ENCODE data around the gene MIEF1.

MIEF1 gene

GRCh38 chr22:39527481-39527961, 25.4 kb downstream of the MIEF1 start:
- no peak for DNase-seq (ENCODE audit: extremely low read depth in 1 of 2, low read depth in 1 of 2)

DNA sequence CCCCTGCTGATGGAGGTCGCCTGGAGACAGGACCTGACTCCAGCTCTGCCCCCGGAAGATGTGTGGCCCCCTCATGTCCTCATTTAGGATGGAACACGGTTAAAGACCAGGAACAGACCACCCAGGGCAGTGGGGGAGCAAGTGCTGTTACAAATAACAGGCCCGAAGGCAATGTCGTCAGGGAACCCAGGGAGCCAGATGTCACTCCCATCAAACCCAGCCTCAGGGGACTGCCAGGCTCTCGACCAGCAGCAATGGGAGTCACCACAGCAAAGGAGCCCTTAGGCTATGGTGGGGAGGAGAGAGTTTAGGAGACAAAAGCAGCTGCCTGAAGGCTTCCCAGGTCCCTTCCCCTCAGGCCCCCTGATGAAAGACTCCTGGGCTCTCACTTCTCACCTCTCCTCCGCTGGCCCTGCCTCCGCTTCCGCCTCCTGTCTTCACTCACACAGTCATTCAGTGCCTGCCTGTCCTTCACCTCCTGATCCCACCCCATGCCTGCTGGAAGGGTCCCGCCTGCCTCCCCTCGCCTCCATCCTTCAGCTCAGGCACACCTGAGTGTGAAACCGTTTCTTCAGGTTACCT, 26.1 kb downstream of the MIEF1 start:
- no peak for DNase-seq (ENCODE audit: extremely low read depth in 1 of 2, low read depth in 1 of 2)

DNA sequence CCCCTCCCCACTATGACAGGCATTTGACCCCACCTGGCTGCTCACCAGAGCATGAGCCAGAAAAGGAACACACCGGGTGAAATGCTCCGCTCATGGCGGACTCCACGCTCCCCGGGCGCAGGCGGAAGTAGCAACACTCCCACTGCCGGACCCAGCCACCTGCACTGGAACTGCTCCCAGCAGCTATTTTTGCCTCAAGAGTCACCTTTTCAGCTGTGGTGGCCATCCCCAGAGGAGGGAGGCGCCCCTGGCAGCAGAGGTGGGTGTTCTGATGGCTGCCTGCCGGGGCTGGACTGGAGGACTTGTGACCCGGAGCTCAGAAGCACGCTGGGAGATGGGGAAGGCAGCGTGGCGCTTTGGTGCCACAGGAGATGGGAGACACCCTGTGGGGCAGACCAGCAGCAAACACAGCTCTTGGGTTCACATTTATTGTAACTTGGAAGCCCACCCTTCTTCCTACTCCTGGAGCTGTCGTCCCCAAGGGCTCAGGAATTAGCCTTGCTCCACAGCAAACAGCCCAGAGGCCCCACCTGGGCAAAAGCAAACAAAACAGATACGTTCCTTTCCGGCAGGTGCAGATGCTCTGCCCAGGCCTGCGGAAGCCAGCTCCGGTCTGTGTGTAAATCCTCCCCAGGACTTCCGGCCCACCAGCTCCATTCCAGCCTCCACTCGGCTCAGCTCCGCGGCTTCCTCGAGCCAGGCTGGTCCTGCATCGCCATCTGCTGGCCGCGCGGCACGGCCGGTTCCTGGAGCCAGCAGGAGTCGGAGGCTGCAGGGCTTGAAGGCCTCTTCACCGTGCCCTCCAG, 26.8 kb downstream of the MIEF1 start:
- DNase-seq (ENCODE audit: extremely low read depth in 1 of 2, low read depth in 1 of 2) = peak; percentile 74 to 87

- no peak for DNase-seq (ENCODE audit: extremely low read depth in 1 of 2, low read depth in 1 of 2)
Measured at GRCh38 chr22:39529487-39529851, 27.4 kb downstream of the MIEF1 start.

DNA sequence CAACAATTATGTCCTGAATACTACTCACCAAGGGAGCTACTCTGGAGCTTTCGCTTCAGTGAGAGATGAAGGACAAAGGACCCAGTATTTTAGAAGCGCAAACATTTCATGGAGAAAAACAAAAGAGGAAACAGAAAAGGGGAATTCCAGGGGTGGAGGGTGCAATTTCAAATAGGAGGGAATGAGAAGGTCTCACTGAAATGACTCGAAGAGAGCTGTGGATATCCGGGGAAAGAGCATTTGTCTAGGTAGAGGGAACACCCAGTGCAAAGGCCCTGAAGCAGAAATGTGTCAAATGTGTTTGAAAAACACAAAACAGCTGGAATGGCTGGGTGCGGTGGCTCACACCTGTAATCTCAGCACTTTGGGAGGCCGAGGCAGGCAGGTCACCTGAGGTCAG, 28.0 kb downstream of the MIEF1 start:
- DNase-seq (ENCODE audit: extremely low read depth in 1 of 2, low read depth in 1 of 2) = no peak

GRCh38 chr22:39530692-39531331, 28.7 kb downstream of the MIEF1 start:
- no peak for DNase-seq (ENCODE audit: extremely low read depth in 1 of 2, low read depth in 1 of 2)

DNA sequence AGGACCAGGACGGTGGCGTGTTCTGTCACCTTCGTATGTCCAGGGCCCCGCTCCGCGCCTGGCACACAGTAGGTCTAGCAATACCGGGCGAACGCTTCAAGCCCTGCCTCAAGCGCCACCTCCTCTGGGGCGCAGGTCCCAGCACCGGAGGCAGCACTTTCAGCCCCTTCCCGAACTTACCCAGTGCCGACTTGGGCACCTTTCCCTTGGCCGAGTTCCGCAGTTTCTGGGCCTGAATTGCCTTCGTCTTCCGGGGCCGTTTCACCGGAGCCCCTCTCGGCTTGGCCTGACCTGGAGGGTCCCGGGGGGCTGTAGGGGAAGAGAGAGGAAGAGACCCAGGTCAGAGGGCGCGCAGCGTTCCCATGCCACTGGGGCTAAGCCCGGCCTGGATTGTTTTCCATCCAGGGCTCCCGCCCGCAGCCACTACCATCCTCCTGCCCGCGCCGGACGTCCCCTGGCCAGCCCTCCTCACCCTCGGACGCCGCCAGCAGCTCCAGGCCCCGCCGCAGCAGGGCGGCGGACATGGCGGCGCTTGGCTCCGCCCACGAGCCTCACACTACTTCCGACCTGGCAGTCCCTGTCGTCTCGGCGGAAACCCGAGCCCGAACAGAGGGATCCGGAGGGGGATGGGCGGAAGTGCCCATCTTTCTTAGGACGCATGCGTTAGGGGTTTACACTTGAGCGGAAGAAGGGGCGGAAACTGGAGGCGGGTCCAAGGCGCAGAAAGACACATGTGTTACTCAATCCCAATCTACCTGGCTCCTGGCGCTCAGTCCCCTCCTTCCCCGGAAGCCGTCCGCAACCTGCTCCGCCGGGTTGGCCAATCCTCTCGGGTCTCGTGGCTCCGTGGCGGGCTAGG, 30.4 kb downstream of the MIEF1 start, which contains the start of gene RPS19BP1:
TSS of gene RPS19BP1 (minus strand) at position 534 of the 859 bp plus-strand sequence. CDS start at position 524, 10 bp downstream.
- peak; percentile 97 to 99 for DNase-seq (ENCODE audit: extremely low read depth in 1 of 2, low read depth in 1 of 2)

DNA sequence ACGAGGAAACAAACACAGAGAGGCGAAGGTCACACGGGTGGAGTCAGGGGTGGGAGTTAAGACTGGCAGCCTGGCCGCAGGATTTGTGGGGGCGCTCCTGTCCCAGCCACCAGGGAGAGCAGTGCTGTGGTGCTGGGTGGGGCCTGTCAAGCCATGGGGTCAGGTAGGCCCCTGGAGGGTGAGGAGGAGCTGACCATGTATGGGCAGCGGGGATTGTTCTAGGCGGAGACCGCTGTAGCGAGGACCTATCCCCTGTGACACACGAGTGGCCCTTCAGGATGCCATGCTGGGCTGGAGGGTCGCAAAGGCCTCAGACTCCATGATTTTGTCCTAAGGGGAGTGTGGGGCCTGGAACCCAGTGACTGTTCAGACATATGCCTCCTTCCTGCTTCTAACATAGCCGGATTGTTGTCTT, 32.0 kb downstream of the MIEF1 start:
- DNase-seq (ENCODE audit: extremely low read depth in 1 of 2, low read depth in 1 of 2) = no peak

DNA sequence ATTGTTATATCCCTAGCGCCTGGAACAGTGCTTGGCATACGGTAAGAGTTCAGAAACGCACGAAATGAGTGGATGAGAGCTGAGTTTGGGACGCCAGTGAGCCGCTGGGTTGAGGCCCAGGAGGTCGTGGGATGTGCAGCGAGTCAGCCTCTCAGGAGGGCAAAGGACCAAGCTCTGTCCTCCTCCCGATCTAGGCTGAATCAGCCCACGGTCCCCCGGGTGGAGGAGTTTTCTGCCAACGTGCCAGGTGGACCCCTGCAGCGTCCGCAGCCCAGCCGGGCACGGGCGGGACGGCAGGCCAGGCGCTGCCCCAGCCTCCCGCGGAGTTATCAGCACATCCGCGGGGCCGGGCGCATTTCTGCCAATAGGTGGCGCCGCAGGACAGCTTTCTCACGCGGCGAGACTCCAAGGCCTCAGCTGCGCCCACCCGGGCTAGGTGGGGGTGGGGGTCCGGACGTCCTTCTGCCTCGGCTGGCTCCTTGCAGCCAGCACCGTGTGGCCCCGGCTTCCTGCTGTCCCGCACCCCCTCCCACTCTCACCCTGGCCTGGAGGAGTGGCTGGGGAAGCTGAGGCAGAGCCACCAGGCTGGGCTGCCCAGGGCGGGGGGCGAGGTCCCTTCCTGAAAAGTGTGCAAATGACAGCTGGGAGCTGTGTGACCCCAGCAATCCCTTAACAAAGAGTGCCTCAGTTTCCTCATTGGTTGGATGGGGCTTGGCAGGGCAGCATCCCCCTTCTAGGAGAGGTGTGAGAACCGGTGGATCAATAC, 32.7 kb downstream of the MIEF1 start:
- peak; percentile 51 to 75 for DNase-seq (ENCODE audit: extremely low read depth in 1 of 2, low read depth in 1 of 2)

- DNase-seq (ENCODE audit: extremely low read depth in 1 of 2, low read depth in 1 of 2) = no peak
Measured at GRCh38 chr22:39535357-39535725, 33.3 kb downstream of the MIEF1 start.

DNA sequence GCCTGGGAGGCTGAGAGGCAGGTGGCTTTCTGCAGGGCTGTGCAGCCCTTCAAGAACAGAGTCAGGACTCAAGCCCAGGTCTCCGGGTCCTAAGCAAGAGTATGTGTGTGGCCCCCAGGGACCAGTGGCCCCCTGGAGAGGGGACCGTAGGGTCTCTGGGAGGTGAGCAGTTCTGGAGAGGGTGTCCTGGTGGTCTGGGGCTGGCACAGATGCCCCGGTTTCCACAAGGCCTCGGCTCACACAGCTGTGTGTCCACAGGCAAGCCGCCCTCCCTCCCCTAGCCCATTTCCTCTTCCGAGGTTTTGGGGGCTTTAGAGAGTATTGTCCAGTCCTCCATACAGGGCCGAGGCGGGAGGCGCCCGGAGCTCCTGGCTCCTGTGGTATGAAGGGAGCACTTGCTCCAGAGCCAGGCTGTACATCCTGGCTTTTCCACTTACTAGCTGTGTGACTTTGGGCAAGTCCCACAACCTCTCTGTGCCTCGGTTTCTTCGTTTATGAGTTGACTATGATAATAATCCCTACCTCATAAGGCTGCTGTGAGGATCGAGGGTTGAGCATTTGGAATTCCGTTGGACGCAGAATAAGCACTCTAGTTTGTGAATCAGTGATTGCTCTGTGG, 33.9 kb downstream of the MIEF1 start:
- DNase-seq (ENCODE audit: extremely low read depth in 1 of 2, low read depth in 1 of 2) = no peak

GRCh38 chr22:39536711-39537110, 34.6 kb downstream of the MIEF1 start:
- no peak for DNase-seq (ENCODE audit: extremely low read depth in 1 of 2, low read depth in 1 of 2)

GRCh38 chr22:39537975-39538374, 35.9 kb downstream of the MIEF1 start:
- no peak for DNase-seq (ENCODE audit: extremely low read depth in 1 of 2, low read depth in 1 of 2)

- DNase-seq (ENCODE audit: extremely low read depth in 1 of 2, low read depth in 1 of 2) = no peak
Measured at GRCh38 chr22:39543095-39543494, 41.0 kb downstream of the MIEF1 start.

- peak; percentile 33 to 64 for DNase-seq (ENCODE audit: extremely low read depth in 1 of 2, low read depth in 1 of 2)
Measured at GRCh38 chr22:39545386-39546365, 43.6 kb downstream of the MIEF1 start.

- no peak for DNase-seq (ENCODE audit: extremely low read depth in 1 of 2, low read depth in 1 of 2)
Measured at GRCh38 chr22:39546889-39547586, 44.9 kb downstream of the MIEF1 start.

DNA sequence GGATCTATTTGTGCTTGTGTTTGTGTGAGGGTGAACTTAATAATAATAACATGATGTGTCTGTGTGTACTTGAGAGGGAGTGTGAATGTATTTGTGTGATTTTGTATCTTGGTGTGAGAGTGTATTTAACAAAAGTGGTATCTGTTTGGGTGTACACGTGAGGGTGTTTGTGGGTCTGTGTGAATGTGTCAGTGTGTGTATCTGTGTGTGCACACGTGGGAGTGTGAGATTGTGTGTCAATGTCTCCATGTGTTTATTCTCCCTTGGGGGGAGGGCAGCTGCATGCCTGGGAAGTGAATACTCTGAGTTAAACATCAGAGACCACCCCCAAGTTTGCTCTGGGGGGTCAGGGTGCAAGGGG, 45.5 kb downstream of the MIEF1 start:
- no peak for DNase-seq (ENCODE audit: extremely low read depth in 1 of 2, low read depth in 1 of 2)

DNA sequence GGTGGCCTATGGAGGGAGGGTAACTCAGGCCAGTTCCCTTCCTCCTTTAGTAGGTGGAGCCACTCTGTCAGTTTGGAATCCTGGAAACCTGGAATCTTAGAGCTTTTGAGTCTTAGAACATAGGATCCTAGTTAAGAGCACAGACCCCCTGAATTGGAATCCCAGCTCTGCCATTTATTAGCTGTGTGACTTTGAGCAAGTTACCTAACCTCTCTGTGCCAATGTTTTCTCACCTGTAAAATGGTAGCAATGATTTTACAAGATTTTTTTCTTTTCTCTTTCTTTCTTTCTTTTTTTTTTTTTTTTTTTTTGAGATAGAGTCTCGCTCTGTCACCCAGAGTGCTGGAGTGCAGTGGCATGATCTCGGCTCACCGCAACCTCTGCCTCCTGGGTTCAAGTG, 51.3 kb downstream of the MIEF1 start:
- no peak for DNase-seq (ENCODE audit: extremely low read depth in 1 of 2, low read depth in 1 of 2)

Measured in activated CD8-positive, alpha-beta memory T cell treated with anti-CD3 and anti-CD28 coated beads for 1 hour (primary cell).